ENCODE measurements around the gene PPP2R3B.

The PPP2R3B gene

GRCh38 chrX:370244-370962 is 16.3 kb downstream of the PPP2R3B start:
- no peak for DNase-seq

DNA sequence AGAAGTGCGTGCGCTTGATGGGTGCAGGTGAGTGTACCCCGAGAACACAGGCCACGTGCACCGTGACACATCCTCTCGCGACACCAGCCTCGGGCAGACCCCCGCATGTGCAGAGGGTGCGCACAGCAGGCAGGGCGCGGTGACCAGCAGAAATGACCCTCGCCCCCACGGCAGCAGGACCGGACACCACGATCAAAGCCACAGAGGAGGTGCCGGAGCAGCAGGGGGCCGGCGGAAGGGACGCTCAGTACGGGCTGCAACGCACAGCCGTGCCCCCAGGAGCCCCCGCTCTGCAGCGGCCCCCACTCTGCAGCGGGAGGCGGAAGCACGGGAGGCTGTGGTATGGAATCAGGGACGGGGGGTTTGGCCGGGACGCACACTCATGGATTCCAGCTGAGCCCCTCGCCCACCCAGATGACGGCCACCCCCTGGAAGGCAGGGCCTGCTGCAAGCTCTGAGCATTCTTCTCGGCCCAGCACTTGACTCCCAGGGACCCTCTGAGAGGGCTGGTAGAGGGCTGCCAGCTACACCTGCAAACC is 17.1 kb downstream of the PPP2R3B start:
- no peak for DNase-seq

- DNase-seq, result no peak
Measured at GRCh38 chrX:368811-369562, 17.7 kb downstream of the PPP2R3B start.

- DNase-seq, result no peak
Measured at GRCh38 chrX:367866-368265, 18.8 kb downstream of the PPP2R3B start.

DNA sequence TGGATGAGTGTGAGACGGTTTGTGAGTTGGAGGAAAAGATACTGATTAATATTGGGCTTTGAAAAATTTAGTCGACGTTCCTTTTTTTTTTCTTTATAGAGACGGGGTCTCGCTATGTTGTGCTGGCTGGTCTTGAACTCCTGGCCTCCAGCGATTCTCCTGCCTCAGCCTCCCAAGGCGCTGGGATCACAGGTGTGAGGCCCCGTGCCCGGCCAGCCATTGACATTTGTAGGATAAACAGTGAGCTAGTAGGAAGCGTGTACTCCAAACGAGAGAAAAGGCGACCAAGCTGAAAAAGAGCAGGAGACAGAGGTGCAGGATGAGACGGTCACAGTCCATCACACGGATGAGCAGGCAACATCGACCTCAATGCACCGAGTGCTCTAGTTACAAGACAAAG is 19.4 kb downstream of the PPP2R3B start:
- DNase-seq, result no peak

GRCh38 chrX:363621-364375 is 22.9 kb downstream of the PPP2R3B start:
- no peak for DNase-seq

- no peak for DNase-seq
Measured at GRCh38 chrX:362937-363620, 23.6 kb downstream of the PPP2R3B start.

DNA sequence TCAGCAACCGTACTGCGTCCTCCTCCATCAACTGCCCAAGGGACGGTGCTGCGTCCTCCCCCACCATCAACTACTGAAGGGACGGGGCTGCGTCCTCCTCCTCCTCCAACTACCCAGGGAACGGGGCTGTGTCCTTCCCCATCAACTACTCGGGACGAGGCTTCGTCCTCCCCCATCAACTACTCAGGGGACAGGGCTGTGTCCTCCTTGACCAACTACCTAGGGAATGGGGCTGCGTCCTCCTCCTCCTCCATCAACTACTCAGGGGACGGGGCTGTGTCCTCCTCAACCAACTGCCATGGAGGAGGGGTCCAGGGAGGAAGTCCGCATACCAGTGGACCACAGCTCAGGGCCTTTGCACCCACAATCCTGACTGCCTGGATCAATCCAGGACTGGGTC is 24.4 kb downstream of the PPP2R3B start:
- DNase-seq, result no peak

GRCh38 chrX:361231-362145 is 25.2 kb downstream of the PPP2R3B start:
- DNase-seq, result no peak

- no peak for DNase-seq
Measured at GRCh38 chrX:360496-361150, 26.1 kb downstream of the PPP2R3B start.

GRCh38 chrX:358651-359143 is 28.0 kb downstream of the PPP2R3B start:
- no peak for DNase-seq

DNA sequence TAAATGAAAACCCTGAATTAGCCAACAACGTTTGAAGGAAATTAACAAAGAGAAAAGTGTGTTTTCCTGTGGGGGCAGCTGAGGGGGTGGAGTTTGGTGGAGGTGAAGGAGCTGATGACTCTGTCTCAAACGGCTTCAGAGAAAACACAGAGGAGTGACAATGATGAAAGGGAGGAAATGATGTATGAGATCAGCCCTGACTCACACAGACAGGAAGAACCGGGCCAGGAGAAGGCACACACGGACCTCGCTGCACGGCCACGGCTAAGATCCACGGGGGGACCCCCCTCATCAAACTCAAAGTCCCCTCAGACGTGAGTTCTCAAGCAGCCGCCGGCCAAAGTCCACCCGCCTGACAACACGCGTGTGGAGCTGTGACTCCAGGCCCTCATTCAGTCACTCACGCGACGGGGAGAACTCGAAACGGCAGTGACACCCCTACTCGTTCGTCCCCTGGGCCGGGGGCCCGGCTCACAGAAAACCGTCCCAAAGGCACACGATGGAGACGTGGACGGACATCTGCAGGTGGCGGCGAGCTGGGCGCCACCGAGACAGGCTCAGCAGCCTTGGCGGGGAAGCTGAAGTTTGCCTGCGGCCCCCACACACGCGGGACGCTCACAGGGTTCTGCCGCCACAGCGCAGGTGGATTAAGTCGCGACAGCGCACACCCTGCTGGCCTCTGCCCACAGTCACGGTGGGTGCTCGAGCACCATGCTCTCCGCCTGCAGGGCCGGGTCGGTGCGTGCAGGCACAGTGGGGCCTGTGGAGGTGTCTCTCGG is 28.8 kb downstream of the PPP2R3B start:
- peak; percentile 63 for DNase-seq

GRCh38 chrX:357035-357692 is 29.5 kb downstream of the PPP2R3B start:
- DNase-seq, result no peak

- DNase-seq, result no peak
Measured at GRCh38 chrX:356385-357034, 30.2 kb downstream of the PPP2R3B start.

GRCh38 chrX:355329-356050 is 31.2 kb downstream of the PPP2R3B start:
- DNase-seq, result no peak

DNA sequence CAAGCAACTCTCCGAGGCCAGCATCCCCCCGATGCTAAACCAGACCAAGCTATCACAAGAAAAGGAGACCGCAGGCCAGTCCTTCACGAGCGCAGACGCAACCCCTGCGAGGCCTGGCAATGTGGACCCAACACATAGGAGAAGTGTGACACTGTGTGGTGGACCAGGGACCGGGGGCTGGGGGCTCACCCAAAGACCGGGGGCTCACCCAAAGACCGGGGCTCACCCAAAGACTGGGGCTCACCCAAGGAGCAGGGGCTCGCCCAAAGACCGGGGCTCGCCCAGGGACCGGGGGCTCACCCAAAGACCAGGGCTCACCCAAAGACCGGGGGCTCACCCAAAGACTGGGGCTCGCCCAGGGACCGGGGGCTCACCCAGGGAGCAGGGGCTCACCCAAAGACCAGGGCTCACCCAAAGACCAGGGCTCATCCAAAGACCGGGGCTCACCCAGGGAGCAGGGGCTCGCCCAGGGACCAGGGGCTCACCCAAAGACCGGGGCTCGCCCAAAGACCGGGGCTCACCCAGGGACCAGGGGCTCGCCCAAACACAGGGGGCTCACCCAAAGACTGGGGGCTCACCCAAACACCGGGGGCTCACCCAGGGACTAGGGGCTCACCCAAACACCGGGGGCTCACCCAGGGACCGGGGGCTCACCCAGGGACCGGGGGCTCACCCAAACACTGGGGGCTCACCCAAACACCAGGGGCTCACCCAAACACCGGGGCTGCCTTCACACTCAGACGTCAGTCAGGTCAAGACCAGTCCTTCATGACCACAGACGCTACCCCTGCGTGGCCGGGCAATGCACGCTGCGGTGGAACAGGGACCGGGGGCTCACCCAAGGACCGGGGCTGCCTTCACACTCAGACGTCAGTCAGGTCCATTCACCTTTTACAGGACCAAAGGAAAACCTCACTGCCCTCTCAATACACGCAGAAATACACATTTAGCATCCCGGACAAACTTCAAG is 32.9 kb downstream of the PPP2R3B start:
- DNase-seq, result no peak

All from CD4-positive, alpha-beta T cell treated with Interleukin-10 for 1 hour (primary cell).